Rectal smooth muscle tissue (tissue), 1 donor: ENCODE measurements around the gene NPAS2.

ENCODE experiments used
- H3K27ac ChIP-seq: one replicate; pipeline ENCODE4 v1.7.0; 2013; ENCODE audit warnings: low read depth, low read length, inconsistent platforms
- H3K27me3 ChIP-seq: one replicate; pipeline ENCODE4 v1.7.0; 2013; ENCODE audit warnings: low read length; ENCODE audit not compliant: control insufficient read depth, insufficient read depth
- H3K36me3 ChIP-seq: one replicate; pipeline ENCODE4 v1.7.0; 2013; ENCODE audit warnings: low read length; ENCODE audit not compliant: control insufficient read depth, insufficient read depth
- H3K4me1 ChIP-seq: one replicate; pipeline ENCODE4 v1.7.0; 2013; ENCODE audit warnings: low read length; ENCODE audit not compliant: control insufficient read depth, insufficient read depth
- H3K4me3 ChIP-seq: one replicate; pipeline ENCODE4 v1.7.0; 2013; ENCODE audit warnings: low read length
- H3K9ac ChIP-seq: one replicate; pipeline ENCODE4 v1.7.0; 2013; ENCODE audit warnings: low read length

The NPAS2 gene

DNA sequence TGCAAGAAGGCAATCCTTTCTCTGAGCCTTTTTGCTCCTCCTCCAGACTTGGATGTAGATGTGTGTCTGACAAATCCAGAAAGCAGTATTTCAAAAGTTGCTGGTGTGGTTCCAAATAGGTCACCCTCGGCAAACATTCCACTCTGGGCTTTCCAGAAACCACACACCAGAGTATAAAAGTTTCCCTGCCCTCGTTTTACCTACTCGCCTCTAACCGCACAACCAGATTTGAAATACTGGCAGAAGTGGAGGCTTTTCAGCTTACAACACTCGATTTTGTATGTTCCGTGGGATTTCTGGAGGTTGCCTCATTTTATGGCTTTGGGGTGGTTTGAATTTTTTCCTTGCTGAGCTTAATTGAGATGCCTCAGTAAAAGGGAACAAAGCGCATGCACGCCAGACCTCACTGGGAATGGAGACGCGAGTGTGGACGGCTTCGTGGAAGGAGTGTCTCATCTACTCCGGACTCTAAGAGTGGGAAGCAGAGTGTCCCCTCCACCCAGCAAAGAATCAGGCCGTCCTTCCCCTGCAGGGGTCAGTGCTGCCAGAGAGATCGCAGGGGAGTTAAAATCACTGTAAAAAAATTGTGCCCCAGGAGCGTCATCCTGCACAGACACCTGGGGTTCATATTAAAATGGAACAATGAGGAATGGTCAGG, 138.2 kb downstream of the NPAS2 start:
- no peak overlapping the region for H3K4me3 ChIP-seq
- no peak overlapping the region for H3K27ac ChIP-seq
- H3K36me3 ChIP-seq, result no peaks in the 10 kb centered on the region
- H3K9ac ChIP-seq, result no peak overlapping the region
- H3K4me1 ChIP-seq, result peaks cover 3% of the 10 kb centered on the region
- no peaks in the 10 kb centered on the region for H3K27me3 ChIP-seq

DNA sequence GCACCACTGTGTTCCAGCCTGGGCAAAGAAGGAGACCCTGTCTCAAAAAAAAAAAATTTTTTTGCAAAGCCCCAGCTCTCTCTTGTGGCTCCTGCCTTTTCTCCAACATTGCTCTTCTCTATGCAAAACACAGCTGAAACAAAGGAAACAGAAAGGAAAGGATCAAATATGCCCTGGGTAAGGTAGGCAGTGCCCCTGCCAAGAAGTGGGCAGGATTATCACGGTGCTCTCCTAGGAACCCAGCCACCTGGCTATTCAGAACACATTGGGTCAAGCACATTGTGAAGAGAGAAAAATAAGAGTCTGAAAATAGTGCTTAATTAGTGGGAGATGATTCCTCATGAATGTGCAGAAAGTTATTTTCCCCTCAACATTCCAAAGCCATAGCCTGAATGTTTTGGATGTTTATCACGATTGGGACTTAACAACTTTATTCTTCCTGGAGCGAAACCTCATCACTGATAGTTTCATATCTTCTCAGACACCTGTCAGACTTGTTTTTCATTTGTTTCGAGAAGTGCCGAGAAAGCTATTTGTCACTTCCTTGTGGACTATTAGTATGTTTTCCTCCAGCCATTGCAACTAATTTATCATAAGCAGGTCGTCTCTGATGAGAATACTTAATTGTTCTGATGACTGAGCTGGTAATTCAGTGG, 139.4 kb downstream of the NPAS2 start:
- Histone ChIP-seq H3K9ac (no peak overlapping the region), H3K4me1 (peaks cover 3% of the 10 kb centered on the region), H3K27me3 (no peaks in the 10 kb centered on the region), H3K27ac (no peak overlapping the region), H3K4me3 (no peak overlapping the region), H3K36me3 (no peaks in the 10 kb centered on the region)

DNA sequence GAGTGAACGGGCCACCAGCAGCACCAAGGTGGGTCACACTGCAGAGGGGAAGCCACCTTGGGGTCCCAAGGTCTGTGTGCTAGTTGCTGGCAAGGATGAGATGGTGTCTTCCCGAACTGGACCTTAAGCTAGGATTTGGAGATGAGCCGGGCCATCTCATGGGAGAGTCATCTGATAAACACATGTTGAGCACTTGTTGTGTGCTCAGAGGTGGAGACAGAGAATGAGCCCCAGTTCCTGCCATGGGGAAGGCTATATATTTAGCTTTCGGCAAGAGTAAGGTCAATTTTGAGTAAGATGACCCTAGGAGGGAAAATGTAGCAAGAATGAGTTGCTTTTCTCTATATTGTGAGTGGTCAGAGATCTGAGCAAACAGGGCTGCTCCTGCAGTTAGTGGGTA, 140.7 kb downstream of the NPAS2 start:
- Histone ChIP-seq H3K36me3 (no peaks in the 10 kb centered on the region), H3K9ac (no peak overlapping the region), H3K4me3 (no peak overlapping the region), H3K27ac (no peak overlapping the region), H3K27me3 (no peaks in the 10 kb centered on the region), H3K4me1 (peaks cover 3% of the 10 kb centered on the region)

DNA sequence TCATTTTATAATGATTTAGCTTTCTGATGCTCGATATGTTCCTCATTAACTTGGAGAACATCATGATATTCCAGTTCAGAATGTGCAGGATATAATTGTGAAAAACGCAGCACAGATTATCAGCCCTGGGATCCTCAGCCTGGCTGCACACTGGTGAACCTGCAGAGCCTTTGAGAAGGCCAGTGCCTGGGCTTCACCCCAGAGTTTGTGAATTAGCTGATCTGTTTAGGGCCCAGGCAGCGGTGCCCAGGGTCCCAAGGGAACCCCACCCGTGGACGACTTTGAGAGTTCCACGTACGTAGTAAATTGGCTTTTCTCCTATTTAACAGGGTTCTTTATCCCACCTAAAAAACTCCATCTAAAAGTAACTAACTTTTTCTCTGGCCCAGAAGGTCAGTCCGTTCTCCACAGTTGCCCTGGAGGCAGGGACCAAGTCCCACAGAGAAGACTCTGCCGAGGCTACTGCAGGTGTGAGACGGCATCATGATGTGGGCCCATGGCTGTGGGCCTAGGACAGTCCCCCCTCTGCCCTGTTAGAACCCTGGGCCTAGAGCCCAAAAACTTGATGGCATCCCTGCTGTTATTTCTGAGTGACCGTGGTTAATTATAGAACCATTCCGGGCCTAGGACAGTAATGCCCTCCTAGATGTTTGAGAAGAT, 142.6 kb downstream of the NPAS2 start:
- Histone ChIP-seq H3K9ac (no peak overlapping the region), H3K27ac (no peak overlapping the region), H3K4me3 (no peak overlapping the region)

GRCh38 chr2:100963026-100963375, 143.1 kb downstream of the NPAS2 start:
- H3K9ac ChIP-seq, result no peak overlapping the region
- no peaks in the 10 kb centered on the region for H3K27me3 ChIP-seq
- no peak overlapping the region for H3K4me3 ChIP-seq
- peaks cover 2% of the 10 kb centered on the region for H3K4me1 ChIP-seq
- H3K27ac ChIP-seq, result no peak overlapping the region
- H3K36me3 ChIP-seq, result no peaks in the 10 kb centered on the region

More for the DNA sequence above, 142.6 kb downstream of the NPAS2 start:
- Histone ChIP-seq H3K27me3 (no peaks in the 10 kb centered on the region), H3K36me3 (no peaks in the 10 kb centered on the region), H3K4me1 (peaks cover 3% of the 10 kb centered on the region)

- no peak overlapping the region for H3K4me3 ChIP-seq
- no peak overlapping the region for H3K27ac ChIP-seq
- no peaks in the 10 kb centered on the region for H3K4me1 ChIP-seq
- H3K27me3 ChIP-seq, result no peaks in the 10 kb centered on the region
- H3K9ac ChIP-seq, result no peak overlapping the region
- no peaks in the 10 kb centered on the region for H3K36me3 ChIP-seq
Measured at GRCh38 chr2:100964222-100964621, 144.3 kb downstream of the NPAS2 start.

GRCh38 chr2:100964681-100965169, 144.8 kb downstream of the NPAS2 start:
- H3K27ac ChIP-seq, result no peak overlapping the region
- no peak overlapping the region for H3K9ac ChIP-seq
- H3K4me3 ChIP-seq, result no peak overlapping the region
- no peaks in the 10 kb centered on the region for H3K4me1 ChIP-seq
- no peaks in the 10 kb centered on the region for H3K27me3 ChIP-seq
- no peaks in the 10 kb centered on the region for H3K36me3 ChIP-seq

DNA sequence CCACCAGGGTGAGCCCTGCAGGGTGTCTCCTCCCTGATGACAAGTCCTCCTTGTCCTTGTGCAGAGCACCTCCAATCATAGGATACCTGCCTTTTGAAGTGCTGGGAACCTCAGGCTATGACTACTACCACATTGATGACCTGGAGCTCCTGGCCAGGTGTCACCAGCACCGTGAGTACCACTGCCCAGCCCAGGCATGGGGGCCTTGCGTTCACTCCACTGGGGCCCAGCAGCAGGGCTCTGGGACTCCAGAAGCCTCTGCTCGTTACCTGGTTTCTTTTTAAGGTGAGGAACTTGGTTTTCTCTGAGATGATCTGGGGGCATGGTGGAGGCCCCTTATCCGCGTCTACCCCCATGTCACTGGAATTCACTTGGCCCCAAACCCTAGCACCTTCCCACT, 145.7 kb downstream of the NPAS2 start:
- no peaks in the 10 kb centered on the region for H3K36me3 ChIP-seq
- no peak overlapping the region for H3K4me3 ChIP-seq

GRCh38 chr2:100967716-100968115, 147.8 kb downstream of the NPAS2 start:
- H3K36me3 ChIP-seq, result no peaks in the 10 kb centered on the region
- no peak overlapping the region for H3K27ac ChIP-seq
- no peaks in the 10 kb centered on the region for H3K27me3 ChIP-seq
- no peak overlapping the region for H3K4me3 ChIP-seq
- H3K9ac ChIP-seq, result no peak overlapping the region
- H3K4me1 ChIP-seq, result no peaks in the 10 kb centered on the region

More for the DNA sequence above, 145.7 kb downstream of the NPAS2 start:
- Histone ChIP-seq H3K27me3 (no peaks in the 10 kb centered on the region), H3K4me1 (no peaks in the 10 kb centered on the region), H3K9ac (no peak overlapping the region), H3K27ac (no peak overlapping the region)

DNA sequence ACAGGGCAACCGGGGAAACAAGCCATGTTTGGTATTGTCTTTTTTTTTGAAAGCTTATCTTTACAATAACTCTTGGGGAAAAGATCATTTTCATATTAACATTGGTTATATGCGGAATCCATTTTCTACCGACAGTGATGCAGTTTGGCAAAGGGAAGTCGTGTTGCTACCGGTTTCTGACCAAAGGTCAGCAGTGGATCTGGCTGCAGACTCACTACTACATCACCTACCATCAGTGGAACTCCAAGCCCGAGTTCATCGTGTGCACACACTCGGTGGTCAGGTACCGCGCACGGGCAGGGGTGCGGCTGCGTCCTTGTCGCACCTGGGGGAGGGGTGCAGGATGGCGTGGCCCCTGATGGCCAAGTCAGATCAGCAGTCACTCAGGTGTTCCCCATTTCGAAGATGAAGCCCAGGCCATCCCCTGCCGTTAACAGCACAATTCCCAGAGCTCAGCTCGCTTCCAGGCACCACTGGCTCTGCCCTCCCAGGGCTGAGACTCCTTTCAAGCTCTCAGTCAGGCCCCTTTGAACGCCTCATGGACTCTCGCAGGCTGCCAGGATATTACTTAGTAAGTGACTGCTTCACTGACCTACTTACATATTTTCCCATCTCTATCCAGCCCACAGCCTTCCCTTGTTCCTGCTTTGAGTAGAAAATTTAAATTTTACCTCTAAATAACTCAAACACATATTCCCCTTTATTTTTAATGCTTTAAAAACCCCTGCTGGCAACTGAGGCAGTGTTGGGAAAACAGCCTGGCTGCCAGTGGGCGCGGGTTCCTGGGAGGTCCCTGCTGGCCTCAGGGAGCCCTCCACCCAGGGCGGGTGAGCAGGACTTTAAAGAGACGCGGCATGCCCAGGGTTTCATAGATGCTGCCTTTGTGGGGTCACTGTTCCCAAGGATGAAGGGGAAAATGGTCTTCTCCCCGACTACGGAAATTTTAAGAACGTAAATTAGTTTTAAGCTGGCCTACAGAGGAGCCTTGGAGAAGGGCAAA, 148.5 kb downstream of the NPAS2 start:
- H3K27me3 ChIP-seq, result no peaks in the 10 kb centered on the region
- no peak overlapping the region for H3K27ac ChIP-seq
- no peaks in the 10 kb centered on the region for H3K4me1 ChIP-seq
- no peak overlapping the region for H3K9ac ChIP-seq
- no peak overlapping the region for H3K4me3 ChIP-seq
- no peaks in the 10 kb centered on the region for H3K36me3 ChIP-seq

GRCh38 chr2:100969998-100970397, 150.1 kb downstream of the NPAS2 start:
- H3K27ac ChIP-seq, result no peak overlapping the region
- H3K27me3 ChIP-seq, result no peaks in the 10 kb centered on the region
- H3K9ac ChIP-seq, result no peak overlapping the region
- no peaks in the 10 kb centered on the region for H3K4me1 ChIP-seq
- H3K36me3 ChIP-seq, result no peaks in the 10 kb centered on the region
- H3K4me3 ChIP-seq, result no peak overlapping the region

GRCh38 chr2:100971221-100971620, 151.3 kb downstream of the NPAS2 start:
- peaks cover 2% of the 10 kb centered on the region for H3K4me1 ChIP-seq
- H3K4me3 ChIP-seq, result no peak overlapping the region
- peaks cover 3% of the 10 kb centered on the region for H3K36me3 ChIP-seq
- no peak overlapping the region for H3K27ac ChIP-seq
- H3K27me3 ChIP-seq, result no peaks in the 10 kb centered on the region
- H3K9ac ChIP-seq, result no peak overlapping the region
